DMS53 (cell line): ENCODE results near the gene PRLH.
A peak's percentile ranks its signal among the peaks of the same experiment; 100 is the strongest.

Experiments
- DNase-seq: peaks from one replicate; lab custom pipeline; 2025; lab: John Stamatoyannopoulos, UW

PRLH gene

GRCh38 chr2:237565974-237566373, 400 bp upstream of the PRLH start:
- DNase-seq = no peak

GRCh38 chr2:237567276-237568029, 1.1 kb downstream of the PRLH start:
- DNase-seq = no peak

GRCh38 chr2:237568121-237568660, 1.8 kb downstream of the PRLH start:
- DNase-seq = no peak

- no peak for DNase-seq
Observed at GRCh38 chr2:237569041-237569440, 2.7 kb downstream of the PRLH start.

- no peak for DNase-seq
Observed at GRCh38 chr2:237569896-237570295, 3.5 kb downstream of the PRLH start.

GRCh38 chr2:237570776-237571335, 4.5 kb downstream of the PRLH start:
- DNase-seq = no peak

GRCh38 chr2:237571551-237571950, 5.2 kb downstream of the PRLH start:
- no peak for DNase-seq

GRCh38 chr2:237572021-237572741, 5.8 kb downstream of the PRLH start:
- DNase-seq = peak; percentile 98

GRCh38 chr2:237572742-237573101, 6.3 kb downstream of the PRLH start:
- DNase-seq = no peak

GRCh38 chr2:237573721-237574415, 7.5 kb downstream of the PRLH start:
- no peak for DNase-seq

- no peak for DNase-seq
Observed at GRCh38 chr2:237574467-237574866, 8.1 kb downstream of the PRLH start.

GRCh38 chr2:237574894-237575868, 8.8 kb downstream of the PRLH start:
- no peak for DNase-seq

GRCh38 chr2:237575869-237576862, 9.8 kb downstream of the PRLH start:
- no peak for DNase-seq

GRCh38 chr2:237576974-237577373, 10.6 kb downstream of the PRLH start:
- no peak for DNase-seq

GRCh38 chr2:237577458-237577857, 11.1 kb downstream of the PRLH start:
- DNase-seq = no peak

GRCh38 chr2:237577956-237578870, 11.8 kb downstream of the PRLH start:
- no peak for DNase-seq

GRCh38 chr2:237581326-237581725, 15.0 kb downstream of the PRLH start:
- no peak for DNase-seq
